Mucosa of rectum (tissue), 2 donors: ENCODE measurements around the gene TPP1.

Experiments
- H3K27ac ChIP-seq, 2 donors: one replicate each; pipeline ENCODE4 v1.7.0; 2013; ENCODE audit warnings: inconsistent platforms in 2 of 2, low read depth in 2 of 2, low read length in 2 of 2
- H3K27me3 ChIP-seq, 2 donors: one replicate each; pipeline ENCODE4 v1.7.0; 2013; ENCODE audit warnings: low read length in 2 of 2; ENCODE audit not compliant: control insufficient read depth in 2 of 2, insufficient read depth in 2 of 2
- H3K36me3 ChIP-seq, 2 donors: one replicate each; pipeline ENCODE4 v1.7.0; 2013; ENCODE audit warnings: low read length in 2 of 2; ENCODE audit not compliant: control insufficient read depth in 2 of 2, insufficient read depth in 2 of 2
- H3K4me1 ChIP-seq, 2 donors: one replicate each; pipeline ENCODE4 v1.7.0; 2013; ENCODE audit warnings: low read length in 2 of 2, mild to moderate bottlenecking in 1 of 2; ENCODE audit not compliant: control insufficient read depth in 2 of 2, insufficient read depth in 2 of 2
- H3K4me3 ChIP-seq, 2 donors: one replicate each; pipeline ENCODE4 v1.7.0; 2013; ENCODE audit warnings: low read length in 2 of 2
- H3K9ac ChIP-seq, 2 donors: one replicate each; pipeline ENCODE4 v1.7.0; 2013; ENCODE audit warnings: low read length in 2 of 2, low read depth in 1 of 2, mild to moderate bottlenecking in 1 of 2
- H3K9me3 ChIP-seq, 2 donors: one replicate each; pipeline ENCODE4 v1.7.0; 2013; ENCODE audit warnings: low read length in 2 of 2; ENCODE audit not compliant: control insufficient read depth in 2 of 2
- donor health status: healthy.
- donor health status: Normal muscosa, but diverticular disease.

TPP1 gene

GRCh38 chr11:6606471-6607189, 12.6 kb downstream of the TPP1 start:
- Histone ChIP-seq H3K9ac (peak overlapping the region; percentile 53 to 66), H3K4me3 (peak overlapping the region; percentile 29 to 57), H3K27ac (peak overlapping the region; percentile 83 to 88), H3K9me3 (no peaks in the 10 kb centered on the region), H3K36me3 (peaks cover 29 to 36% of the 10 kb centered on the region in 2 donors), H3K4me1 (peaks cover 51 to 57% of the 10 kb centered on the region in 2 donors), H3K27me3 (no peaks in the 10 kb centered on the region)

- Histone ChIP-seq H3K36me3 (peaks cover 37 to 41% of the 10 kb centered on the region in 2 donors), H3K27ac (peak overlapping the region; percentile 90 to 93), H3K4me3 (peak overlapping the region; percentile 94 to 96), H3K9me3 (no peaks in the 10 kb centered on the region), H3K4me1 (peaks cover 42 to 47% of the 10 kb centered on the region in 2 donors), H3K9ac (peak overlapping the region; percentile 97 to 99), H3K27me3 (no peaks in the 10 kb centered on the region)
Observed at GRCh38 chr11:6604790-6605189, 14.4 kb downstream of the TPP1 start.

GRCh38 chr11:6604081-6604626, 15.1 kb downstream of the TPP1 start:
- Histone ChIP-seq H3K9ac (peak overlapping the region; percentile 97 to 99), H3K4me1 (peaks cover 38 to 47% of the 10 kb centered on the region in 2 donors), H3K27me3 (no peaks in the 10 kb centered on the region), H3K36me3 (peaks cover 37 to 41% of the 10 kb centered on the region in 2 donors), H3K4me3 (peak overlapping the region; percentile 94 to 96), H3K9me3 (no peaks in the 10 kb centered on the region), H3K27ac (peak overlapping the region; percentile 90 to 93)

- Histone ChIP-seq H3K27me3 (no peaks in the 10 kb centered on the region), H3K27ac (peak within 1 kb of the TSS; percentile 90 to 93), H3K36me3 (peaks cover 35 to 41% of the 10 kb centered on the region in 2 donors), H3K4me3 (peak within 1 kb of the TSS; percentile 94 to 96), H3K9me3 (no peaks in the 10 kb centered on the region), H3K9ac (peak within 1 kb of the TSS; percentile 97 to 99), H3K4me1 (peaks cover 38 to 46% of the 10 kb centered on the region in 2 donors)
Observed at GRCh38 chr11:6603287-6604080, 15.7 kb downstream of the TPP1 start, which contains the start of the genes ILK and RRP8. Gene ILK, plus strand, starts transcription at chr11:6603774. Its CDS starts 498 bp downstream, at chr11:6604272. Gene RRP8, minus strand, starts transcription at chr11:6603616. Its CDS starts 114 bp downstream, at chr11:6603502.

GRCh38 chr11:6602096-6602940, 16.9 kb downstream of the TPP1 start:
- Histone ChIP-seq H3K36me3 (peaks cover 29 to 38% of the 10 kb centered on the region in 2 donors), H3K9me3 (no peaks in the 10 kb centered on the region), H3K4me3 (peak overlapping the region; percentile 94 to 96), H3K27ac (no peak overlapping the region), H3K9ac (peak overlapping the region; percentile 83 to 99), H3K27me3 (no peaks in the 10 kb centered on the region), H3K4me1 (peaks cover 29 to 39% of the 10 kb centered on the region in 2 donors)

GRCh38 chr11:6601041-6601461, 18.2 kb downstream of the TPP1 start:
- Histone ChIP-seq H3K9ac (no peak overlapping the region), H3K27me3 (no peaks in the 10 kb centered on the region), H3K4me1 (peaks cover 22 to 27% of the 10 kb centered on the region in 2 donors), H3K4me3 (no peak overlapping the region), H3K36me3 (peaks cover 39 to 42% of the 10 kb centered on the region in 2 donors), H3K9me3 (no peaks in the 10 kb centered on the region), H3K27ac (no peak overlapping the region)

- Histone ChIP-seq H3K4me1 (peaks cover 15 to 20% of the 10 kb centered on the region in 2 donors), H3K27ac (no peak overlapping the region), H3K36me3 (peaks cover 42% of the 10 kb centered on the region in 2 donors), H3K27me3 (no peaks in the 10 kb centered on the region), H3K9me3 (no peaks in the 10 kb centered on the region), H3K9ac (no peak overlapping the region), H3K4me3 (no peak overlapping the region)
Observed at GRCh38 chr11:6599881-6600390, 19.3 kb downstream of the TPP1 start.

GRCh38 chr11:6599449-6599848, 19.8 kb downstream of the TPP1 start:
- H3K27ac ChIP-seq: no peak overlapping the region
- peaks cover 45% of the 10 kb centered on the region in 2 donors for H3K36me3 ChIP-seq
- no peaks in the 10 kb centered on the region for H3K27me3 ChIP-seq
- no peaks in the 10 kb centered on the region for H3K9me3 ChIP-seq
- H3K4me1 ChIP-seq: peaks cover 10 to 15% of the 10 kb centered on the region in 2 donors
- no peak overlapping the region for H3K9ac ChIP-seq
- no peak overlapping the region for H3K4me3 ChIP-seq

- H3K27me3 ChIP-seq: no peaks in the 10 kb centered on the region
Observed at GRCh38 chr11:6598555-6598954, 20.7 kb downstream of the TPP1 start.

More at GRCh38 chr11:6598555-6598954, 20.7 kb downstream of the TPP1 start:
- H3K36me3 ChIP-seq: peaks cover 49 to 52% of the 10 kb centered on the region in 2 donors
- peaks cover 10 to 12% of the 10 kb centered on the region in 2 donors for H3K4me1 ChIP-seq
- H3K4me3 ChIP-seq: no peak overlapping the region
- H3K27ac ChIP-seq: no peak overlapping the region
- H3K9me3 ChIP-seq: no peaks in the 10 kb centered on the region
- H3K9ac ChIP-seq: no peak overlapping the region
